GM18511 (cell line): ENCODE data around the gene FEM1A.
"Not testable (repeated sequence)": the region's sequence is repeated elsewhere in the genome, so short reads cannot be mapped to it uniquely, and the experiment has no call there.

Experiments used
- ATAC-seq: cut with Tn5 transposase; IDR thresholded peaks from one replicate; pipeline ENCODE4 v1.9.1; 2021; ENCODE audit warnings: mild to moderate bottlenecking, moderate library complexity; ENCODE audit not compliant: unreplicated experiment

FEM1A gene

DNA sequence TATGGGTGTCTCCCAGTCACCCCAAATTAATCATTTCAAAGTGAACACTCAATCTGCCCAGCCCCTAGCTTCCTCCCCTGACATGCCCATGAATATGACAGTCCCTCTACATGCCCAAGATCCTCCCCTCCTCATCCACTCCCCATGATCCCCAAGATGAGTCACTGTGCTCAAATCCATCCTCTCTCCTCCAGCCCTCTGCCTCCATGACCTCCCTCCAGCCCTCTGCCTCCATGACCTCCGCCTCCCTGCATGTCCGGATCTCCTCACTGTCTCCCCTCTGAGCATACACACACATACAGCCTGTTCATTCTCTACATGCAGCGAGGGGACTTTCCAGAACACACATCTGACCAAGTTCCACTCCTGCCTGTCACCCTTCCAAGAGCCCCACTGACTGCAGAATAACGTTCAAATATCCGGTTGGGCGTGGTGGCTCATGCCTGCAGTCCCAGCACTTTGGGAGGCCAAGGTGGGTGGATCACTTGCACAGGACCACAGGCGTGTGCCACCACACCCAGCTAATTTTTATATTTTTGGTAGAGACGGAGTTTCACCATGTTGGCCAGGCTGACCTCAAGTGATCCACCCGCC lies 18.4 kb upstream of the FEM1A start:
- ATAC-seq, result no peak

GRCh38 chr19:4774136-4774535 lies 17.4 kb upstream of the FEM1A start:
- ATAC-seq, result no peak

- no peak for ATAC-seq
Measured at GRCh38 chr19:4775627-4776152, 15.8 kb upstream of the FEM1A start.

DNA sequence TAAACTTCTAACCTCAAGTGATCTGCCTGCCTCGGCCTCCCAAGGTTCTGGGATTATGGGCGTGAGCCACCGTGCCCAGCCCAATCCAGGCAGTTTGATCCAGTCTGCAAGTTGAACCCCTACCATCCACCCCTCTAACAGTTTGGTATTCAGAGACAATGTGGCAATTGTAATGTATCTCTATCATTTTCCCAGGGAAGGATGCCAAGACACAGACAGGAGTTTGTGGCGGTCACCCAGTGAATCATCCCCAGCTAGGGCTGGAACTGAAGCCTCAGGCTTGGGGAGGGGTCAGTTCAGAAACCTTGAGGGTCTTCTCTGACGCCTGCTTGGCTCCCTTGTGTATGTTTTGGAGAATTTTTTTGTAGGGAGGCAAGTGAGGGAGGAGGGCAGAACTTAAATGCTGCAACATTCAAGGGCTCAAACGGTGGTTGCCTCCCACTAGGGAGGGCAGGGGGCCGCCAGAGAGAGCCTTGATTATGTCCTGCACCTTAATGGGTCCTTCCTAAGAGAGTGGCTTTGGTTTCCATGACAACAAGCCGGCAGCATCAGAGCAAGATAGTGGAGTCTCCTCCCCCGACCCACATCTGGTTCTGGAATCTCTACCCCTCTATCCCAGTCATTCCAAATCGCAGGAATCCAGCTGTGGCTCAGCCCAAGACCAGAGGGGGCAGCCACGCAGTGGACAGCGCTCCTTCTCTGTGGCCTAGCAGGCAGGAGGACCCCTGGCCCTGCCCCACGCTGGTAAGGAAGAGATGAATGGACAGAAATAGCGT lies 14.9 kb upstream of the FEM1A start:
- no peak for ATAC-seq

DNA sequence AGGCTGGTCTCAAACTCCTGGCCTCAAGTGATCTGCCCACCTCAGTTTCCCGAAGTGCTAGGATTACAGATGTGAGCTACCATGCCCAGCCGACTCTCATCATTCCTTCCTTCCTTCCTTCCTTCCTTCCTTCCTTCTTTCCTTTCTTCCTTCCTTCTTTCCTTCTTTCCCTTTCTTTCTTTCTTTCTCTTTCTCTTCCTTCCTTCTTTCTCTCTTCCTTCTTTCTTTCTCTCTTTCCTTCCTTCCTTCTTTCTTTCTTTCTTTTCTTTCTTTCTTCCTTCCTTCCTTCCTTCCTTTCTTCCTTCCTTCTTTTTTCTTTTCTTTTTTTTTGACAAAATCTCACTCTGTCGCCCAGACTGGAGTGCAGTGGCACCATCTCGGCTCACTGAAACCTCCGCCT lies 13.4 kb upstream of the FEM1A start:
- not testable (repeated sequence) for ATAC-seq

GRCh38 chr19:4780860-4781259 lies 10.7 kb upstream of the FEM1A start:
- no peak for ATAC-seq

DNA sequence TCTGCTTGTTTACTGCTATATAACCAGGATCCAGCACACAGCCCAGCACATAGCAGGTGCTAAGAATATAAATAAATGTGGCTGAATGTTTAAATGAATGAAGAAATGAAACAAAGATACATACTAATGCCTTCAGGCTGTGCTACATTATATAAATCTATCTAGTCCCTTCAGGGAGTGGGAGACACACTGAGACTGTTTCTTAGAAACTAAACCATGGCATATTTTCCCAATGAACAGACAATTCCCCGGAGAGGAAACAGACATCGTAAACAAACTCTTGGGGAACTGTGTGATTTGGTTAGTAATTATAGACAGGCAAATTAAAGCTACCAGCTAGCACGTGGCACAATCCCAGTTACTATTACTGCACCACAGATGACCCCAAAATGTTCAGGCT lies 9.7 kb upstream of the FEM1A start:
- ATAC-seq, result no peak

- ATAC-seq, result not testable (repeated sequence)
Measured at GRCh38 chr19:4786412-4787016, 5.0 kb upstream of the FEM1A start.

- not testable (repeated sequence) for ATAC-seq
Measured at GRCh38 chr19:4792019-4792865, 708 bp downstream of the FEM1A start.

GRCh38 chr19:4792866-4793195 lies 1.3 kb downstream of the FEM1A start:
- ATAC-seq, result not testable (repeated sequence)

GRCh38 chr19:4793278-4793677 lies 1.7 kb downstream of the FEM1A start:
- not testable (repeated sequence) for ATAC-seq

DNA sequence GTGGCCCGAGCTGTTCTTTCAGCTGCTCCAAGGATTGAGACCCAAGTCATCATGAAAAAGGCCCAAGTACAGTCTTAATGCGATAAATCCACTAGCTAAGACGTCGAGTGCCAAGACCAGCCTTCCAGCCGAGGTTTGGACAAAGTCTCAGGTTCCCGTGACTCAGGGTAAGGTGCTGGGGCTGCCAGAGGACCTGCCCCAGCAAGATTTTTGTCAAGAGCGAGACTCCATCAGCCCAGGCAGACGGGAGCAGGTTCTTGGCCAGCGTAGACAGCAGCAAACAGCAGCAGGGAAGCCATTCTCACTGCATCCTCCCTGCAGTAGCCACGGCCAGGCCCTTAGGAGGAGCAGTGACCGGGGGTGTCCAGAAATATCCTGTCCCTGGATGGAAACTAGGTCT lies 3.4 kb downstream of the FEM1A start:
- ATAC-seq, result no peak

DNA sequence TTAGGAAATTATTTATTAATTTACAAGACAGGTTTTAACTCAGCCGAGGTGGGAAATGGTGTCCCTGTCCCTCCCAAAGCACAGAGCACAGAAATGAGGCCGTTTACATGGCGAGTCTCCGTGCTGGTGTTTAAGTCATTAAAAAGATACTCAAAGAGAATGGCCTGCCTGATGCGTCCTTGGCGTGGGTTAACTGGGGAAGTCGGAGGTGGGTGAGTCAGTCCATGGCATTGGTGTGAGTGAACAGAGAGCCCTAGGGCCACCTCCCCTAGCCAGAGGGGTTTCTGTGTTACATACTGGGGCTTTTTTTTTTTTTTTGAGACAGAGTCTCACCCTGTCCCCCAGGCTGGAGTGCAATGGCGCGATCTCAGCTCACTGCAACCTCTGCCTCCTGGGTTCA lies 3.9 kb downstream of the FEM1A start:
- no peak for ATAC-seq

- ATAC-seq, result no peak
Measured at GRCh38 chr19:4800591-4801081, 9.1 kb downstream of the FEM1A start.

DNA sequence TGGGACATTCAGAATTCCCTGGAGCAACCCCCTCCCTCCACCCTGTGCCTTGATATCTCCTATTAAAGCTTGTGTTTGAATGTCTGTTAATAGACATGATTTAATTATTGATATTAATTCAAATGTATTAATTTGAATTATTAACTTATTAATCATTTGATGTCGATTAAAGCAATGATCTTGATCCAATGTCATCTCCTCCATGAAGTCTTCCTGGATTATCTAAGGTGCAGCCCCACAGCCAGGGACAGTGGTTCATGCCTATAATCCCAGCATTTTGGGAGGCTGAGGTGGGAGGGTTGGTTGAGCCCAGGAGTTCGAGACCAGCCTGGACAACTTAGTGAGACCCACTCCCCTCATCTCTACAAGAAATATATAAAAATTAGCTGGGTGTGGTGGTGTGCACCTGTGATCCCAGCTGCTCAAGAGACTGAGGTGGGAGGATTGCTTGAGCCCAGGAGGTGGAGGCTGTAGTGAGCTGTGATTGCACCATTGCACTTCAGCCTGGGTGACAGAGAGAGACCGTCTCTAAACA lies 9.6 kb downstream of the FEM1A start:
- ATAC-seq, result no peak

DNA sequence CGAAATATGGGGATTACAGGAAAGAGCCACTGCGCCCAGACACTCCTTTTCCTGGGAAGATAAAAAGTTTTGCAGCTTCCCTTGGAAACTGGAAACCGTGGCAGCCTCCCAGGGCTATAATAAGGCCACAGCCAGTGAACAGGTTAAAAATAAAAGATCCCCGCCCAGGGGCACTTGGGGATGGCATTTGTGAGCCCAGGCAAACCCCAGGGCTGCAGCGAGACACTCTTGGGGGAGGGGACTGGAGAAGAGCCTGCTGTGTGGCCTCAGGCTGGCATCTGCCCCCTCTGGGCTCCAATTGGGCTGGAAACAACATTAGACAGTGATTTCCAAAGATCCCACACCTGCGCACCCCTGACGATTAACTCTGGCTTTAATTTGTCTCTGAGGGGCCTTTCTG lies 11.2 kb downstream of the FEM1A start:
- no peak for ATAC-seq

GRCh38 chr19:4803736-4804695 lies 12.5 kb downstream of the FEM1A start:
- no peak for ATAC-seq

DNA sequence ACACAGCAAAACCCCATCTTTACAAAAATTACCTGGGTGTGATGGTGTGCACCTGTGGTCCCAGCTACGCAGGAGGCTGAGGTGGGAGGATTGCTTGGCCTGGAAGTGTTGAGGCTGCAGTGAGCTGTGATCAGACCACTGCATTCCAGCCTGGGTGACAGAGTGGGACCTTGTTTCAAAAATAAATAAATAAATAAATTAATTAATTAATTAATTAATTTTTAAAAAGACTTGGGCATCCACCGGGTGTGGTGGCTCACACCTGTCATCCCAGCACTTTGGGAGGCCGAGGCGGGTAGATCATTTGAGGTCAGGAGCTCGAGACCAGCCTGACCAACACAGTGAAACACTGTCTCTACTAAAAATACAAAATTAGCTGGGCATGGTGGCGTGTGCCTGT lies 13.6 kb downstream of the FEM1A start:
- not testable (repeated sequence) for ATAC-seq

DNA sequence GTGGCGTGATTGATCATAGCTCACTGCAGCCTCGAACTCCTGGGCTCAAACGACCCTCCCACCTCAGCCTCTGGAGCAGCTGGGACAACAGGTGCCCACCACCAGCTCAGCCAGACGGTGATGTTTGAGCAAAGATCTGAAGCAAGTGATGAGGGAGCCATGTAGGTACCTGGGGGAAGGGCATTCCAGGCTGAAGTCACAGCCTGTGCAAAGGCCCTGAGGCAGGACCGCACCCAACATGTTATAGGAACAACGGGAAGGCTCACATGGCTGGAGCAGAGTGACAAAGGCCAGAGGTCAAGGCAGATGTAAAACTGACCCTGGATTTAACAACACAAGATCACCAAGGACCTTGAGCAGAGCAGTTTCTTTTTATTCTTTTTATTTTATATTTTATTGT lies 14.8 kb downstream of the FEM1A start:
- ATAC-seq, result no peak

GRCh38 chr19:4807188-4807587 lies 15.7 kb downstream of the FEM1A start:
- ATAC-seq, result no peak
